GM18951 (cell line): ENCODE results near the gene PI16.

Source experiments
- POLR2A ChIP-seq: IDR thresholded peaks from 4 replicates; pipeline ENCODE4 v1.6.1; 2011; ENCODE audit warnings: mild to moderate bottlenecking; ENCODE audit not compliant: insufficient read length, insufficient read depth; ENCODE audit errors: extremely low read depth
- in situ Hi-C: fragments of 300-500 bp; cut with MboI; formaldehyde crosslinking; loops from one replicate; pipeline ENCODE4 v1.12.0; 2022; ENCODE audit warnings: low sequenced_read_pairs, mixed read lengths, inconsistent platforms; ENCODE audit not compliant: unreplicated experiment

Gene PI16

GRCh38 chr6:36954262-36954931 lies at the start of gene PI16:
Gene PI16, plus strand, starts transcription at chr6:36954738. Its CDS starts 23 bp downstream, at chr6:36954761.
- in situ Hi-C loops = no loop called here
- no peak for TF ChIP-seq POLR2A

GRCh38 chr6:36904851-36905393 lies 49.6 kb upstream of the PI16 start:
- in situ Hi-C loops = no loop called here
- no peak for TF ChIP-seq POLR2A

- in situ Hi-C loops = no loop called here
- TF ChIP-seq POLR2A = no peak
Measured at GRCh38 chr6:36906539-36907325, 47.8 kb upstream of the PI16 start.

DNA sequence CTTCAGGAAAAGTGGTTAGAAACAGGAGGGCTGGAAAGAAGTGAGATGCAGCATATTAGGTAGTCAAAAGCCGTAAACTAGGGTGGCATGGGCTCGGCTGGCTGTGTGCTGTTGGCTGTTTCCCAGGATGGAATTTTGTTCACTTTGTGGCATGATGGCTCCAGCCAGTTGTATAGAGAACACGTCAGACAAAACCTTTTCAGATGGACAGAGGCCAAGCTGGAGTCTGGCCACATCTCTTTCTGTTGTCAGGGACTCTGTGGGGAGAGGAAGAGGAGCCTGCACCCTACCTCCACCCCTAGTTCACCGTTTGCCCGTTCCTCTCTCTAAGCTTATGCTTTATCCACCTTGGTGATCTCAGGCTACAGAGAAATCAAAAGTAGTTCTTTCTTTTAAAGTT lies 46.8 kb upstream of the PI16 start:
- no peak for TF ChIP-seq POLR2A

DNA sequence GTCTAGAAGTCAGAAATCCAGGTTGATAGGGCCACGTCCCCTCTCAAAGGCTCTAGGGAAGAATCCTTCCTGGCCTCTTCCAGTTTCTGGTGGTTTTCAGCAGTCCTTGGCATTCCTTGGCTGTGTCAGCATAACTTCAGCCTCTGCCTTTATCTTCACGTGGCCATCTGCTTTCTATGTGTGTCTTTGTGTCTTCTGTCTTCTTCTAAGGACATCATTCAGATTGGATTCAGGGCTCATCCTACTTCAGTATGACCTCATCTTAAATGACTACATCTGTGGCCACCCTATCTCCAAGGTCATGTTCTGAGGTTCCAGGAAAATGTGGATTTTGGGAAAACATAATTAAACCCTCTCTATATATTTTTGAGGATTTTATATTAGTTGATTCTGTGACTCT lies 45.8 kb upstream of the PI16 start:
- in situ Hi-C loops = no loop called here
- no peak for TF ChIP-seq POLR2A

More for the DNA sequence above, 46.8 kb upstream of the PI16 start:
- in situ Hi-C loops = no loop called here

DNA sequence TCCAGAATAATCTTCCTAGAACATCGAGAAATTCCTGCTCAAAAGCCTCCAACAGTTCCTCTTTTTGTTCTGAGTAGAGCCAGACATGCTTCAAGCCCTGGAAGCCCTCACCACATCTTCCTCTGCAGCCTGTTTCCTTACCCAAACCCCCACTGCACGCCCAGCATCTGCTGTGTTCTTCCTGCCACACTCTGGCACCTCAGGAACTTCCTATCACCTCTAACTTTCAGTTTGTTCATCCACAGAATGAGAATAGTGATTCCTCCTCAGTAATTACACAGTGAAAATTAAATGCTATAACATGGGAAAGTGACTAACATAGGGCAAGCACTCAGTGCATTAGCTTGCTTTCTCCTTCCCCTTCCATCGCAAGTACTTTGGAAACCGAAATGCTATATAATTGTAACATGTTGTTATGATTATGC lies 42.5 kb upstream of the PI16 start:
- no peak for TF ChIP-seq POLR2A

GRCh38 chr6:36912586-36912985 lies 42.0 kb upstream of the PI16 start:
- no peak for TF ChIP-seq POLR2A
- in situ Hi-C loops = no loop called here

More for the DNA sequence above, 42.5 kb upstream of the PI16 start:
- in situ Hi-C loops = no loop called here

- in situ Hi-C loops = no loop called here
- no peak for TF ChIP-seq POLR2A
Measured at GRCh38 chr6:36913082-36913481, 41.5 kb upstream of the PI16 start.

GRCh38 chr6:36914227-36914794 lies 40.2 kb upstream of the PI16 start:
- no peak for TF ChIP-seq POLR2A
- in situ Hi-C loops = no loop called here

GRCh38 chr6:36915599-36915998 lies 38.9 kb upstream of the PI16 start:
- TF ChIP-seq POLR2A = no peak
- in situ Hi-C loops = no loop called here

DNA sequence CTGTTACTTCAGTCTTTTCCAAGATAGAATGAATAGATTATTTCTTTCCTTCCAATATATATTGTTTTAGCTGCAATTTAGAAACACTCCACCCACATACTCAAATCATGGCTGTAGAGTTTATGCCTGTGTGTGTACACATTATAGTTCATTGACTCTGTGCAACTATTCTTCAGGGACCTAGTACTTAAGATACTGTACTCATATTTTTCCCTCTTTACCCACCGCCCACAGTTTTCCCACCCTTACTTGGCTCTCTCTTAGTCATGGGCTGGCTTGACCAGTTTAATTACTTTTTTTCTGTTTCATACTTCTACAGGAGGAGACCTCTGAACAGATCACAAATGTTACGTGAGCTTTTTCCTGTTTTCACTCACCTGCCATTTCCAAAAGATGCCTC lies 38.4 kb upstream of the PI16 start:
- no peak for TF ChIP-seq POLR2A

DNA sequence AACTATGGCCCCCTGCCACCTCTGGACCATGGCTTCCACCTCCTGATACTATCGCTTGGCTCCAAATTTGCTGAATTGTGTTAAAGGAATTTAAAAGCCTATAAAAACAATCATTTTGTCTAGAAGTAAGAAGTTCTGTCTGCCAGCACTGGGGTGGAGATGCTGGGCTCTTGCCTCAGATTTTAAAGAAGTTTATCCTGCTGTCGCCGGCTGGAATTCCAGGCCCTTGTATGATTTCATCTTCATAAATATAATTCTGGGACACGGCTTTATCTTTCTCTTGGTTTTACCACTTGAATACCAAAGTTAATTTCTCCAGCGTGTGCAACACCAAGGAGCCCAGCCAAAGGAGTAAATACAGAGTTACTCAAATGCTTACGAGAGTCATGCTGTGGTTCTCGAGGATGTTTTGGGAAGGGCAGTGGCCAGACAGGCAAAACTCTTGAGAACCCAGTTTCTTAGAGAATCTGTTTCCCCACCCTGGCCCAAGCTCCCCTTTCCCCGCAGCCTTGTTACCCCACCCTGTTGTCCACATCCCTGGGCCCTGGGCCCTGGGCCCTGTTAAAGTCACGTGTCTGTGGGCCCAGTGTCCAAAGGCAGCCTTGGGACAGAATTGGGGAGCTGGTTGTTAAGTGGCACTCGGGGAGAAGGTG lies 36.9 kb upstream of the PI16 start:
- TF ChIP-seq POLR2A = no peak

More for the DNA sequence above, 38.4 kb upstream of the PI16 start:
- in situ Hi-C loops = no loop called here

GRCh38 chr6:36920049-36920448 lies 34.5 kb upstream of the PI16 start:
- in situ Hi-C loops = no loop called here
- no peak for TF ChIP-seq POLR2A

More for the DNA sequence above, 36.9 kb upstream of the PI16 start:
- in situ Hi-C loops = no loop called here
